Body of pancreas (tissue), 4 donors: ENCODE results near the gene LHFPL6.

ENCODE experiments used
- POLR2A ChIP-seq, 3 donors: fragments of 450-650 bp; IDR thresholded peaks; one replicate each; pipeline ENCODE4 v1.6.1; 2016; ENCODE audit warnings: antibody characterized with exemption in 3 of 3, mild to moderate bottlenecking in 2 of 3
- TF ChIP-seq, protein P1 (sequence below), 7 experiments: fragments of 450-650 bp in 4 of 7; fragments of 200-600 bp in 3 of 7; sonication (generic) in 3 of 7; IDR thresholded peaks; one replicate each; pipeline ENCODE4 v1.5.1; 2016 to 2019; ENCODE audit warnings: antibody characterized with exemption in 7 of 7

DNA sequence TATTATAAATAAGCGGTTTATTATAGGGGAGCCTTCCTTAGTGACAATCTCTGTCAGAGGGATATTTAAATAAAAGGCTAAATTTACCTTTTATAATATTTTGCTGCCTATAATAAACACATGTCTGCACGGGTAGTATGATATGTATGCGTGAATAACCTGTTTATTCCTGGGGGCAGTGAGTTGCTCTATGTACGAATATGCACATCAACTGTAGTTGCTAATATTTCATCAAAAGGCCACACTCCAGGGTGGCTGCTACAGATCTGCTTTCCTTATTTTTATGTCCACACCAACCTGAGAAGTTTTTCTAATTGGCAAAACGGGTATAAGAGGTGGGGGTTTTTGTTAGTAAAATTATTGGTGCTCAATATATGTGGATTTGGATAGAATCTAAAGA lies 192.0 kb downstream of the LHFPL6 start:
- TF ChIP-seq POLR2A (IDR thresholded peaks at IDR 0.05) = no peak
- TF ChIP-seq, protein P1, sequence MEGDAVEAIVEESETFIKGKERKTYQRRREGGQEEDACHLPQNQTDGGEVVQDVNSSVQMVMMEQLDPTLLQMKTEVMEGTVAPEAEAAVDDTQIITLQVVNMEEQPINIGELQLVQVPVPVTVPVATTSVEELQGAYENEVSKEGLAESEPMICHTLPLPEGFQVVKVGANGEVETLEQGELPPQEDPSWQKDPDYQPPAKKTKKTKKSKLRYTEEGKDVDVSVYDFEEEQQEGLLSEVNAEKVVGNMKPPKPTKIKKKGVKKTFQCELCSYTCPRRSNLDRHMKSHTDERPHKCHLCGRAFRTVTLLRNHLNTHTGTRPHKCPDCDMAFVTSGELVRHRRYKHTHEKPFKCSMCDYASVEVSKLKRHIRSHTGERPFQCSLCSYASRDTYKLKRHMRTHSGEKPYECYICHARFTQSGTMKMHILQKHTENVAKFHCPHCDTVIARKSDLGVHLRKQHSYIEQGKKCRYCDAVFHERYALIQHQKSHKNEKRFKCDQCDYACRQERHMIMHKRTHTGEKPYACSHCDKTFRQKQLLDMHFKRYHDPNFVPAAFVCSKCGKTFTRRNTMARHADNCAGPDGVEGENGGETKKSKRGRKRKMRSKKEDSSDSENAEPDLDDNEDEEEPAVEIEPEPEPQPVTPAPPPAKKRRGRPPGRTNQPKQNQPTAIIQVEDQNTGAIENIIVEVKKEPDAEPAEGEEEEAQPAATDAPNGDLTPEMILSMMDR (IDR thresholded peaks at IDR 0.05) = no peak
